Measurements from ENCODE around the gene TBC1D22A. TPM values are rescaled to one million over a fixed set of nuclear protein-coding genes. Genes with fewer than 3 reads are reported as not detected.

The TBC1D22A gene
- total RNA-seq, 1 experiment from 2014 or later: 27.6 TPM

GRCh38 chr22:47055921-47056320 is 293.5 kb downstream of the TBC1D22A start:
- H3K36me3 Mint-ChIP-seq (ENCODE audit: insufficient read depth, unreplicated experiment): peaks cover 5% of the 10 kb centered on the region
- CTCF ChIA-PET: no interaction called here
- no peaks in the 10 kb centered on the region for H3K4me1 Mint-ChIP-seq (ENCODE audit: low read depth, unreplicated experiment)

GRCh38 chr22:47056361-47056760 is 293.9 kb downstream of the TBC1D22A start:
- Mint-ChIP-seq H3K4me3 (ENCODE audit: low read depth, unreplicated experiment) (no peak overlapping the region), H3K27me3 (ENCODE audit: unreplicated experiment) (no peaks in the 10 kb centered on the region), H3K9me3 (ENCODE audit: low read depth, unreplicated experiment) (no peaks in the 10 kb centered on the region), H3K27ac (ENCODE audit: unreplicated experiment) (no peak overlapping the region), H3K36me3 (ENCODE audit: insufficient read depth, unreplicated experiment) (peaks cover 5% of the 10 kb centered on the region), H3K4me1 (ENCODE audit: low read depth, unreplicated experiment) (no peaks in the 10 kb centered on the region)
- DNase-seq: no peak
- TF ChIP-seq, protein P1, sequence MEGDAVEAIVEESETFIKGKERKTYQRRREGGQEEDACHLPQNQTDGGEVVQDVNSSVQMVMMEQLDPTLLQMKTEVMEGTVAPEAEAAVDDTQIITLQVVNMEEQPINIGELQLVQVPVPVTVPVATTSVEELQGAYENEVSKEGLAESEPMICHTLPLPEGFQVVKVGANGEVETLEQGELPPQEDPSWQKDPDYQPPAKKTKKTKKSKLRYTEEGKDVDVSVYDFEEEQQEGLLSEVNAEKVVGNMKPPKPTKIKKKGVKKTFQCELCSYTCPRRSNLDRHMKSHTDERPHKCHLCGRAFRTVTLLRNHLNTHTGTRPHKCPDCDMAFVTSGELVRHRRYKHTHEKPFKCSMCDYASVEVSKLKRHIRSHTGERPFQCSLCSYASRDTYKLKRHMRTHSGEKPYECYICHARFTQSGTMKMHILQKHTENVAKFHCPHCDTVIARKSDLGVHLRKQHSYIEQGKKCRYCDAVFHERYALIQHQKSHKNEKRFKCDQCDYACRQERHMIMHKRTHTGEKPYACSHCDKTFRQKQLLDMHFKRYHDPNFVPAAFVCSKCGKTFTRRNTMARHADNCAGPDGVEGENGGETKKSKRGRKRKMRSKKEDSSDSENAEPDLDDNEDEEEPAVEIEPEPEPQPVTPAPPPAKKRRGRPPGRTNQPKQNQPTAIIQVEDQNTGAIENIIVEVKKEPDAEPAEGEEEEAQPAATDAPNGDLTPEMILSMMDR (IDR thresholded peaks at IDR 0.05; ENCODE audit: unreplicated experiment): no peak
- CTCF ChIA-PET: no interaction called here
- intact Hi-C loops (cut with micrococcal nuclease; ENCODE audit: unreplicated experiment): no loop called here
- no TSS peak for BruUV-seq (replicated peaks)

More at GRCh38 chr22:47055921-47056320, 293.5 kb downstream of the TBC1D22A start:
- Mint-ChIP-seq H3K27me3 (ENCODE audit: unreplicated experiment) (no peaks in the 10 kb centered on the region), H3K9me3 (ENCODE audit: low read depth, unreplicated experiment) (no peaks in the 10 kb centered on the region), H3K27ac (ENCODE audit: unreplicated experiment) (no peak overlapping the region), H3K4me3 (ENCODE audit: low read depth, unreplicated experiment) (no peak overlapping the region)
- no peak for DNase-seq
- intact Hi-C loops (cut with micrococcal nuclease; ENCODE audit: unreplicated experiment): no loop called here
- TF ChIP-seq, protein P1 (IDR thresholded peaks at IDR 0.05; ENCODE audit: unreplicated experiment): no peak
- BruUV-seq (replicated peaks): no TSS peak

- TF ChIP-seq, protein P1 (IDR thresholded peaks at IDR 0.05; ENCODE audit: unreplicated experiment): no peak
- Mint-ChIP-seq H3K27me3 (ENCODE audit: unreplicated experiment) (no peaks in the 10 kb centered on the region), H3K4me1 (ENCODE audit: low read depth, unreplicated experiment) (no peaks in the 10 kb centered on the region), H3K27ac (ENCODE audit: unreplicated experiment) (no peak overlapping the region), H3K36me3 (ENCODE audit: insufficient read depth, unreplicated experiment) (peaks cover 5% of the 10 kb centered on the region), H3K4me3 (ENCODE audit: low read depth, unreplicated experiment) (no peak overlapping the region), H3K9me3 (ENCODE audit: low read depth, unreplicated experiment) (no peaks in the 10 kb centered on the region)
- intact Hi-C loops (cut with micrococcal nuclease; ENCODE audit: unreplicated experiment): no loop called here
- DNase-seq: no peak
- CTCF ChIA-PET: no interaction called here
- no TSS peak for BruUV-seq (replicated peaks)
These were observed 294.5 kb downstream of the TBC1D22A start for GRCh38 chr22:47056776-47057470.

GRCh38 chr22:47057916-47058585 is 295.6 kb downstream of the TBC1D22A start:
- no TSS peak for BruUV-seq (replicated peaks)
- Mint-ChIP-seq H3K4me1 (ENCODE audit: low read depth, unreplicated experiment) (no peaks in the 10 kb centered on the region), H3K27ac (ENCODE audit: unreplicated experiment) (no peak overlapping the region), H3K27me3 (ENCODE audit: unreplicated experiment) (no peaks in the 10 kb centered on the region), H3K4me3 (ENCODE audit: low read depth, unreplicated experiment) (no peak overlapping the region), H3K36me3 (ENCODE audit: insufficient read depth, unreplicated experiment) (peaks cover 10% of the 10 kb centered on the region), H3K9me3 (ENCODE audit: low read depth, unreplicated experiment) (no peaks in the 10 kb centered on the region)
- CTCF ChIA-PET: no interaction called here
- DNase-seq: no peak
- TF ChIP-seq, protein P1 (IDR thresholded peaks at IDR 0.05; ENCODE audit: unreplicated experiment): no peak
- intact Hi-C loops (cut with micrococcal nuclease; ENCODE audit: unreplicated experiment): no loop called here
